ENCODE measurements around the gene BOLL. TPM values are rescaled to one million over a fixed set of nuclear protein-coding genes. Genes with fewer than 3 reads are reported as not detected.

Gene BOLL
- total and polyA plus RNA-seq, 10 of the 15 experiments (the other 5 are each of a cell fraction or from before 2014, with no cell fraction given): 0.05 TPM; not detected in 9

- TF ChIP-seq TAF1 (IDR thresholded peaks at IDR 0.05; ENCODE audit: borderline replicate concordance, low read depth, low read length): peak; percentile 68; the same call in 1 of the 2 replicates
- TF ChIP-seq EP300 (IDR thresholded peaks at IDR 0.05; ENCODE audit: borderline replicate concordance in 1 of 2, control insufficient read depth in 1 of 2, low read depth in 2 of 2, low read length in 2 of 2): 0 out of 4 replicates have a peak, but pooled peaks of 1 of the 2 experiments have one; percentile 19
- peak; percentile 98 for TF ChIP-seq POLR2A (IDR thresholded peaks at IDR 0.05; ENCODE audit: low read depth, low read length)
Observed at GRCh38 chr2:197705121-197705911, 79.8 kb downstream of the BOLL start, which contains the start of gene MARS2 (continued).

- H4K20me1 ChIP-seq (ENCODE audit: control insufficient read depth, insufficient read depth): no peaks in the 10 kb centered on the region; the same call in 1 of the 2 replicates
- under 1% methylated on average over 5 of the region's 5 CpGs for WGBS (ENCODE audit: insufficient coverage, insufficient replicate concordance, low lambda C conversion rate, missing lambda C conversion rate)
- H3K9me3 ChIP-seq (replicated peaks; ENCODE audit: control insufficient read depth, insufficient read depth, low read length): no peaks in the 10 kb centered on the region
- H3K4me3 ChIP-seq: peak overlapping the region; percentile 54
- RAD21 ChIA-PET (ENCODE audit: unreplicated experiment): interaction anchor here (0.9 to 3.1 kb wide), 10 partner anchors 30 to 591 kb away, joined by 3 to 22 read pairs (median 6); partner anchors contain the start of genes COQ10B, HSPD1, HSPE1 and MOB4
- CTCF ChIA-PET: interaction anchor here (0.6 to 4.5 kb wide), 3 partner anchors 76 to 592 kb away, joined by 3 to 60 read pairs (median 13); no protein-coding TSS in a partner anchor
- ATAC-seq (peak; percentile 22), DNase-seq (ENCODE audit: low read depth, low spot score) (peak; percentile 43), FAIRE-seq (no peak)
- H3K4me2 ChIP-seq (ENCODE audit: control insufficient read depth, insufficient read depth): peak overlapping the region; percentile 78
- SMC1A ChIA-PET (ENCODE audit: uncharacterized antibody, unreplicated experiment): interaction anchor here (0.6 to 8.9 kb wide), 8 partner anchors 12 to 1273 kb away, joined by 3 to 58 read pairs (median 3); partner anchors contain the start of genes HSPD1 and HSPE1
- peak overlapping the region; percentile 73 for H3K9ac ChIP-seq (ENCODE audit: control insufficient read depth, insufficient read depth, low read length)
- in situ Hi-C loops (cut with MboI): loop anchor here (5.0 kb wide), 1 partner anchor 73 kb away; no protein-coding TSS in a partner anchor
- POLR2A ChIA-PET: interaction anchor here (0.8 to 3.1 kb wide), 8 partner anchors 9 to 393 kb away, joined by 3 to 24 read pairs (median 4); partner anchors contain the start of genes COQ10B, HSPD1, HSPE1 and SF3B1
- peaks cover 5% of the 10 kb centered on the region for H3K4me1 ChIP-seq (ENCODE audit: control insufficient read depth, insufficient read depth, low read length)
- intact Hi-C loops (cut with micrococcal nuclease; ENCODE audit: unreplicated experiment): loop anchor here (2.0 to 5.0 kb wide), 6 partner anchors 77 to 270 kb away; partner anchors contain the start of genes COQ10B, HSPE1, MOB4 and SF3B1
- H3K27ac ChIP-seq (ENCODE audit: control insufficient read depth, insufficient read depth): peak overlapping the region; percentile 57
- H3K36me3 ChIP-seq (ENCODE audit: control insufficient read depth in 2 of 2, insufficient read depth in 2 of 2, low read length in 1 of 2): peaks cover 0 to 5% of the 10 kb centered on the region in 2 experiments; a peak in 1 of 4 replicates
- H2AFZ ChIP-seq (ENCODE audit: control insufficient read depth, low read depth, low read length): peak overlapping the region; percentile 98
- peaks cover 42% of the 10 kb centered on the region for H3K79me2 ChIP-seq (ENCODE audit: control insufficient read depth, insufficient read depth, low read length)
- TSS peak; percentile 99 for BruUV-seq (replicated peaks)
- no peaks in the 10 kb centered on the region for H3K27me3 ChIP-seq (replicated peaks in 1 of 2; ENCODE audit: control insufficient read depth in 2 of 2, insufficient read depth in 2 of 2, low read length in 1 of 2)
- TF ChIP-seq ZBTB40 (IDR thresholded peaks at IDR 0.05; ENCODE audit: borderline replicate concordance) (peak; percentile 28; the same call in 1 of the 2 replicates), SUZ12 (IDR thresholded peaks at IDR 0.05; ENCODE audit: unreplicated experiment) (no peak), SPI1 (IDR thresholded peaks at IDR 0.05; ENCODE audit: borderline replicate concordance, insufficient read depth, low read depth, low read length) (no peak), ZNF687 (IDR thresholded peaks at IDR 0.05) (peak; percentile 65; the same call in 1 of the 2 replicates), SRF (IDR thresholded peaks at IDR 0.05; ENCODE audit: low read depth in 2 of 2, low read length in 2 of 2) (no peak), TBL1XR1 (IDR thresholded peaks at IDR 0.05; ENCODE audit: low read depth, low read length) (no peak), TCF7 (IDR thresholded peaks at IDR 0.05; ENCODE audit: borderline replicate concordance) (0 out of 2 replicates have a peak, but pooled peaks have one; percentile 24)
Observed at GRCh38 chr2:197704434-197705120, 80.5 kb downstream of the BOLL start.
